Esophagus muscularis mucosa (tissue), 4 donors: ENCODE results near the gene SPRR3. TPM values are rescaled to one million over a fixed set of nuclear protein-coding genes. Genes with fewer than 3 reads are reported as not detected.

Source experiments
- DNase-seq: peaks from one replicate; pipeline ENCODE4 v3.0.0-alpha.2; 2017; ENCODE audit errors: extremely low spot score
- H3K27ac ChIP-seq, 4 donors: fragments of 200-600 bp; sonication (generic); replicated peaks in 1 of 4; 1 replicate in 3 of 4; 2 replicates in 1 of 4; pipeline ENCODE4 v1.5.1; 2016 to 2019; ENCODE audit warnings: mild to moderate bottlenecking in 1 of 4
- H3K27me3 ChIP-seq, 4 donors: fragments of 200-600 bp; sonication (generic); one replicate each; pipeline versions ENCODE4 v1.5.1 to v1.6.0; 2016 to 2019
- H3K36me3 ChIP-seq, 4 donors: fragments of 200-600 bp; sonication (generic); one replicate each; pipeline ENCODE4 v1.5.1; 2016 to 2019
- H3K4me1 ChIP-seq, 4 donors: fragments of 200-600 bp; sonication (generic); one replicate each; pipeline ENCODE4 v1.5.1; 2016 to 2019
- H3K4me3 ChIP-seq, 4 donors: fragments of 200-600 bp; sonication (generic); 1 replicate in 2 of 4; 2 replicates in 2 of 4; pipeline ENCODE4 v1.5.1; 2016 to 2019; ENCODE audit warnings: mild to moderate bottlenecking in 4 of 4, moderate library complexity in 1 of 4
- H3K9me3 ChIP-seq, 4 donors: fragments of 200-600 bp; sonication (generic); 1 replicate in 3 of 4; 2 replicates in 1 of 4; pipeline ENCODE4 v1.5.1; 2016 to 2019
- EP300 ChIP-seq: sonication (generic); formaldehyde crosslinking; IDR thresholded peaks from one replicate; pipeline ENCODE4 v1.6.1; 2017; ENCODE audit warnings: antibody characterized with exemption
- POLR2A ChIP-seq: fragments of 450-650 bp; IDR thresholded peaks from one replicate; pipeline ENCODE4 v1.6.1; 2017; ENCODE audit warnings: antibody characterized with exemption, moderate library complexity, mild to moderate bottlenecking, low read depth
- POLR2AphosphoS5 ChIP-seq, 2 donors: sonication (generic); formaldehyde crosslinking; IDR thresholded peaks; one replicate each; pipeline ENCODE4 v1.6.1; 2017; ENCODE audit warnings: antibody characterized with exemption in 2 of 2
- WGBS: methylation state at CpG from one replicate; pipeline ENCODE4 v1.1.5; 2018; 5-methylcytosine and 5-hydroxymethylcytosine counted together
- intact Hi-C: fragments of 100-400 bp; cut with DNase I; formaldehyde crosslinking; loops from one replicate; pipeline ENCODE4 v1.15.1; 2023
- total RNA-seq, 4 donors: library from RNA; depleted of rRNA; stranded (reverse); fragments of >200 nt; gene quantifications; one replicate each; pipeline versions ENCODE4 v1.1.0 to v1.2.1, GENCODE V29; 2016
- TF ChIP-seq, protein P1 (sequence below), 3 experiments: fragments of 200-600 bp in 2 of 3; fragments of 450-650 bp in 1 of 3; sonication (generic) in 2 of 3; IDR thresholded peaks; one replicate each; pipeline ENCODE4 v1.5.1; 2017 to 2019; ENCODE audit warnings: antibody characterized with exemption in 3 of 3, mild to moderate bottlenecking in 2 of 3, moderate library complexity in 1 of 3

SPRR3 gene
- total RNA-seq, 4 donors from 2014 or later = 1.6 to 5.0 TPM; not detected in 2

DNA sequence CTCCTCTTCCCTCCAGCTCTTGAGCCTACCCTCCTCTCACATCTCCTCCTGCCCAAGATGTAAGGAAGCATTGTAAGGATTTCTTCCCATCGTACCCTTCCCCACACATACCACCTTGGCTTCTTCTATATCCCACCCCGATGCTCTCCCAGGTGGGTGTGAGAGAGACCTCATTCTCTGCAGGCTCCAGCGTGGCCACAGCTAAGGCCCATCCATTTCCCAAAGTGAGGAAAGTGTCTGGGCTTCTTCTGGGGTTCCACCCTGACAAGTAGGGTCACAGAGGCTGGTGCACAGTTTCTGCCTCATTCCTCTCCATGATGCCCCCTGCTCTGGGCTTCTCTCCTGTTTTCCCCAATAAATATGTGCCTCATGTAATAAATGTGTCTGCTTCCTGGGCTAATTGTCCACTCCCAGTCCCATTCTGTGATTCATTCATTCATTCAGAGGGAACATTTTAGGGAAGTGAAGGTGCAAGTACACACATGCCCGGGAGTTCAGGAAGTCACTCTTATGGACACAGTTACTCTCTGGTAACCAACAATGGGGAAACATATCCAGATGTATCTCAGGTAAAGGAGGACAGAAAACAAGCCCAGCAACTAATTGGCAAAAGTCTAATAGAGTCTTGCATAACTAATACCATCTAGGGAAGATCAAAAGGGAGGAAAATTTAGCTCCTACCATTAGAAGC lies 29.2 kb upstream of the SPRR3 start:
- Histone ChIP-seq H3K4me1 (no peaks in the 10 kb centered on the region), H3K27ac (no peak overlapping the region), H3K36me3 (no peaks in the 10 kb centered on the region), H3K4me3 (no peak overlapping the region), H3K9me3 (no peaks in the 10 kb centered on the region), H3K27me3 (no peaks in the 10 kb centered on the region)
- WGBS = 86% methylated on average over 4 of the region's 4 CpGs
- no peak for TF ChIP-seq POLR2A
- TF ChIP-seq, protein P1, sequence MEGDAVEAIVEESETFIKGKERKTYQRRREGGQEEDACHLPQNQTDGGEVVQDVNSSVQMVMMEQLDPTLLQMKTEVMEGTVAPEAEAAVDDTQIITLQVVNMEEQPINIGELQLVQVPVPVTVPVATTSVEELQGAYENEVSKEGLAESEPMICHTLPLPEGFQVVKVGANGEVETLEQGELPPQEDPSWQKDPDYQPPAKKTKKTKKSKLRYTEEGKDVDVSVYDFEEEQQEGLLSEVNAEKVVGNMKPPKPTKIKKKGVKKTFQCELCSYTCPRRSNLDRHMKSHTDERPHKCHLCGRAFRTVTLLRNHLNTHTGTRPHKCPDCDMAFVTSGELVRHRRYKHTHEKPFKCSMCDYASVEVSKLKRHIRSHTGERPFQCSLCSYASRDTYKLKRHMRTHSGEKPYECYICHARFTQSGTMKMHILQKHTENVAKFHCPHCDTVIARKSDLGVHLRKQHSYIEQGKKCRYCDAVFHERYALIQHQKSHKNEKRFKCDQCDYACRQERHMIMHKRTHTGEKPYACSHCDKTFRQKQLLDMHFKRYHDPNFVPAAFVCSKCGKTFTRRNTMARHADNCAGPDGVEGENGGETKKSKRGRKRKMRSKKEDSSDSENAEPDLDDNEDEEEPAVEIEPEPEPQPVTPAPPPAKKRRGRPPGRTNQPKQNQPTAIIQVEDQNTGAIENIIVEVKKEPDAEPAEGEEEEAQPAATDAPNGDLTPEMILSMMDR (IDR thresholded peaks at IDR 0.05) = no peak
- TF ChIP-seq EP300 = no peak
- TF ChIP-seq POLR2AphosphoS5 (IDR thresholded peaks at IDR 0.05) = no peak
- intact Hi-C loops = no loop called here
- peak; percentile 92 for DNase-seq

DNA sequence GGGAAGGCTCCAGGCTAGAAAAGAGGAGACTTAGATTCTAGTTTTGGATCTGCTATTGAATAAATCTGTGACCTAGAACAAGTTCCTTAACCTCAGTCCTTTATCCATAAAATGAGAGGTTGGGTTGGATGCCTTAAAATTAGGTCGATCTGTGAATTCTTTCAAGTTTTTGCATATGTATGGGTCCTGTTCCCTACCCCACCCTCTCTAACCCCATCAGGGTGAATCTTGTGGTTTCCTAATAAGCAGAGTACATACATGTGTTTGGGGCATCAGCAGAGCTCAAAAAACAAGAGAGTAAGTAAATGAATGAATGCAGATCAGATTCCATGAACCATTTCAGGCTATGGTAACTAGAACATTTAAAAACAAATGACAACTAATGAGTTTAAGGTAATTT lies 24.9 kb upstream of the SPRR3 start:
- H3K27ac ChIP-seq = no peak overlapping the region
- no peaks in the 10 kb centered on the region for H3K9me3 ChIP-seq
- TF ChIP-seq, protein P1 (IDR thresholded peaks at IDR 0.05) = no peak
- TF ChIP-seq POLR2A (no peak), EP300 (no peak), POLR2AphosphoS5 (IDR thresholded peaks at IDR 0.05) (no peak)
- no peaks in the 10 kb centered on the region for H3K36me3 ChIP-seq
- no peaks in the 10 kb centered on the region for H3K27me3 ChIP-seq
- H3K4me3 ChIP-seq = no peak overlapping the region
- no peak for DNase-seq
- H3K4me1 ChIP-seq = no peaks in the 10 kb centered on the region
- intact Hi-C loops = no loop called here
- WGBS = 78% methylated on average over 1 of the region's 1 CpG

DNA sequence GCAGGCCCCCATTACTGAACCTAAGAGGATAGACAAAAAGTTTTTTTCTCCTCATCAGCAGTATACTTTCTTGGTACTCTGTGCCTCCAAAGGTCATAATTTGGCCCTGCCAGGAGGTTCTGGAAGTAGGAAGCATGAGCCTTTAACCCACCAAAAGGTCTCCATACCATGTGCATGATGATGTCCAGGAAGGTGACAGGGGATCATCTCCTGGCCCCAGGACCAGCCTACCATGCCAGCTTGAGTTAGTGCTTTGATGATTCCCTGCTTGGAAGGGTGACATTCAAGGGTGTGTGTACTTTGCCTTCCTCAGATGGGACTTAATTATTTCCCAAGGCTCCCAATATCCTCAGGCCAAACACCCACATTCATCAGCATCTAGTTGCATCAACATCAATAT lies 23.9 kb upstream of the SPRR3 start:
- H3K27me3 ChIP-seq = no peaks in the 10 kb centered on the region
- DNase-seq = peak; percentile 74
- intact Hi-C loops = no loop called here
- H3K4me1 ChIP-seq = no peaks in the 10 kb centered on the region
- no peak overlapping the region for H3K27ac ChIP-seq
- TF ChIP-seq POLR2AphosphoS5 (IDR thresholded peaks at IDR 0.05) = no peak
- H3K4me3 ChIP-seq = no peak overlapping the region
- H3K36me3 ChIP-seq = no peaks in the 10 kb centered on the region
- H3K9me3 ChIP-seq = no peaks in the 10 kb centered on the region

DNA sequence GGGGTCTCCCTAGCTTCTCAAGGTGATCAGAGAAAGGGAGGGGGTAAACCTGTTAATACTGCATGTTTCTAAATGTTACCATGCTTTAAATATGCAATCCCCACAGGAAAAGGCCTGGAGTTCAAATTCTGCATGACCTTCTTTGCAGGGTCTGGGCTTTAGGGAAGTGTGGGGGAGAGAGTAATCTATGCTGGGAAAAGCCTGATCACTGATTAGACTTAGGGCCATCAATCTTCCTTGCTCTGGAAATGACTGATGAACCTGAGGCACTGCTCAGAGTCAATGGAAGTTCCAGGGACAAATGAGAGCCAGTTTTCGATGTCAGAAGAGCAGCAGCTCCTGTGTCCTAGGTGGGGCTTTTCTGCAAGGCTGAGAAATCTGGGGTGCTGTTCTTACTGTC lies 20.9 kb upstream of the SPRR3 start:
- H3K36me3 ChIP-seq = no peaks in the 10 kb centered on the region
- 67% methylated on average over 1 of the region's 1 CpG for WGBS
- H3K27ac ChIP-seq = no peak overlapping the region
- H3K4me3 ChIP-seq = no peak overlapping the region
- no peaks in the 10 kb centered on the region for H3K9me3 ChIP-seq
- intact Hi-C loops = no loop called here
- DNase-seq = peak; percentile 57
- TF ChIP-seq, protein P1 (IDR thresholded peaks at IDR 0.05) = no peak
- TF ChIP-seq POLR2A (no peak), EP300 (no peak), POLR2AphosphoS5 (IDR thresholded peaks at IDR 0.05) (no peak)
- no peaks in the 10 kb centered on the region for H3K27me3 ChIP-seq
- no peaks in the 10 kb centered on the region for H3K4me1 ChIP-seq

DNA sequence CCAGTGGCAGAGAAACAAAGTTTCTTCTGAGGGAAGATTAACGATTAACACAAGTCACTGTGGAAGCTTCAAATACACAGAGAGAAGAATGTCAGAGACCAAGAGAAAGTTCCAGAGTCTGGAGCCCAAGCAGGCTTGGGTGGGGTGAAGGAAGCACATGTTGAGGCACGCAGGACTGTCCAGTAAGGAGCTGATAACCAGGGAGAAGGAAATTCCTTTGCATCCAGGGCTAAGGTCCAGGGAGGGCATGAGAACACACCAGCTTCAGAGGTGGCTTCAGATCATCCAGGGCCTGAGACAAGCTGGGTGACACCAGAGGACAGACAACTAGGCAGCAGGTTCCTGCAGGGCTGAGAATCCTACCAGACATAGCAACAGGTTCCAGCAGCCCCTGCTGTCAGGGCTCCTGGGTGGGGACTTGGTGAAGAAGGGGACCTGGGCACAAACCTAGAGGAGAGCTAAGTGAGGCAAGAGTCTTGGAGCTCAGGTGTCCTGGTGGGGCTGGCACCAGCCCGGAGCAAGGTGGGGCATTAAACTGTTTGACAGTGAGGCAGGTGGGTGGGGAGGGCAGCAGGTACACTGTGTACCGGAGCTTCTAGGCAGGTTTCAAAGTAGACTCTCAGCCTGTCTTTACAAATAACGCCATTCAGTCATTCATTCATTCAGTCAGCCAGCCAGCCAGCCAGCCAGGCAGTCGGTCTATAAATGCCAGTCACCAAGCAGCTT lies 20.2 kb upstream of the SPRR3 start:
- H3K4me3 ChIP-seq = no peak overlapping the region
- no peaks in the 10 kb centered on the region for H3K27me3 ChIP-seq
- DNase-seq = peak; percentile 90
- no peaks in the 10 kb centered on the region for H3K4me1 ChIP-seq
- H3K9me3 ChIP-seq = no peaks in the 10 kb centered on the region
- no peak overlapping the region for H3K27ac ChIP-seq
- WGBS = 82% methylated on average over 4 of the region's 6 CpGs
- TF ChIP-seq POLR2AphosphoS5 (IDR thresholded peaks at IDR 0.05) = no peak
- TF ChIP-seq, protein P1 (IDR thresholded peaks at IDR 0.05) = no peak
- intact Hi-C loops = no loop called here
- H3K36me3 ChIP-seq = no peaks in the 10 kb centered on the region
